Tibial nerve (tissue), 4 donors: ENCODE measurements around the gene SNAPC2.

Experiments used
- EP300 ChIP-seq, 2 donors: sonication (generic); formaldehyde crosslinking; IDR thresholded peaks; one replicate each; pipeline ENCODE4 v1.6.1; 2017; ENCODE audit warnings: antibody characterized with exemption in 2 of 2, mild to moderate bottlenecking in 1 of 2
- POLR2A ChIP-seq, 2 donors: fragments of 450-650 bp; IDR thresholded peaks; one replicate each; pipeline ENCODE4 v1.6.1; 2017; ENCODE audit warnings: antibody characterized with exemption in 2 of 2, mild to moderate bottlenecking in 2 of 2, moderate library complexity in 2 of 2
- TF ChIP-seq, protein P1 (sequence below), 5 experiments: fragments of 200-600 bp in 3 of 5; fragments of 450-650 bp in 2 of 5; sonication (generic) in 3 of 5; IDR thresholded peaks; one replicate each; pipeline ENCODE4 v1.5.1; 2016 to 2019; ENCODE audit warnings: antibody characterized with exemption in 5 of 5, mild to moderate bottlenecking in 3 of 5, moderate library complexity in 2 of 5

DNA sequence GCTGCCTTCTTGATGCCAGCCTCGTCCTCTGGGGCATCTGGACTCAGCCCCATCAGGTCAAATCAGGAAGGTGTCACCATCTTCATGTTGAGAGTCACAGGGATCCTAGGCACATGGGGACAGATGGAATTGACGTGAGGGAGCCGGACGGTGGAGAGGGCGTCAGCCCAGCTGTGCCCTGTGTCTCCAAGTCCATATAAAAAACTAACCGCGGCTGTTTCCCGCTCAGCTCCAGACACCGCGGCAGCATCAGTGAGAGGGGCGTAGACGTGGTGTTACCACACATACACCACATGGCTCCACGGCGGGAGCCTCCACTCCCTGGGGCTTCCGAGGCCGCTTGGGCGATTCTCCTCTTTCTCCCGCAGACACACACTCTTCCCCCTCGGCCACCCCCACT, 40.3 kb upstream of the SNAPC2 start:
- TF ChIP-seq, protein P1, sequence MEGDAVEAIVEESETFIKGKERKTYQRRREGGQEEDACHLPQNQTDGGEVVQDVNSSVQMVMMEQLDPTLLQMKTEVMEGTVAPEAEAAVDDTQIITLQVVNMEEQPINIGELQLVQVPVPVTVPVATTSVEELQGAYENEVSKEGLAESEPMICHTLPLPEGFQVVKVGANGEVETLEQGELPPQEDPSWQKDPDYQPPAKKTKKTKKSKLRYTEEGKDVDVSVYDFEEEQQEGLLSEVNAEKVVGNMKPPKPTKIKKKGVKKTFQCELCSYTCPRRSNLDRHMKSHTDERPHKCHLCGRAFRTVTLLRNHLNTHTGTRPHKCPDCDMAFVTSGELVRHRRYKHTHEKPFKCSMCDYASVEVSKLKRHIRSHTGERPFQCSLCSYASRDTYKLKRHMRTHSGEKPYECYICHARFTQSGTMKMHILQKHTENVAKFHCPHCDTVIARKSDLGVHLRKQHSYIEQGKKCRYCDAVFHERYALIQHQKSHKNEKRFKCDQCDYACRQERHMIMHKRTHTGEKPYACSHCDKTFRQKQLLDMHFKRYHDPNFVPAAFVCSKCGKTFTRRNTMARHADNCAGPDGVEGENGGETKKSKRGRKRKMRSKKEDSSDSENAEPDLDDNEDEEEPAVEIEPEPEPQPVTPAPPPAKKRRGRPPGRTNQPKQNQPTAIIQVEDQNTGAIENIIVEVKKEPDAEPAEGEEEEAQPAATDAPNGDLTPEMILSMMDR (IDR thresholded peaks at IDR 0.05): no peak
- TF ChIP-seq EP300 (IDR thresholded peaks at IDR 0.05) (no peak), POLR2A (IDR thresholded peaks at IDR 0.05) (no peak)
